Stimulated activated CD4-positive, alpha-beta T cell treated with anti-CD3 and anti-CD28 coated beads, Interleukin-2, amount 100 ng/mL, for 4 hours (primary cell): ENCODE data around the gene GSTA1.
"Not testable (repeated sequence)": the region's sequence is repeated elsewhere in the genome, so short reads cannot be mapped to it uniquely, and the experiment has no call there.

Source experiments
- DNase-seq: peaks from one replicate; pipeline ENCODE4 v3.0.0-alpha.2; 2020; ENCODE audit warnings: low read depth

GSTA1 gene

GRCh38 chr6:52803668-52804255 lies at the start of gene GSTA1:
GSTA1 (minus strand) TSS chr6:52803816; CDS start chr6:52799267, 4,549 bp downstream.
- DNase-seq, result not testable (repeated sequence)

GRCh38 chr6:52849137-52849536 lies 45.5 kb upstream of the GSTA1 start:
- no peak for DNase-seq

- DNase-seq, result no peak
These were observed 42.4 kb upstream of the GSTA1 start for GRCh38 chr6:52846002-52846401.

GRCh38 chr6:52843605-52844004 lies 40.0 kb upstream of the GSTA1 start:
- DNase-seq, result no peak

GRCh38 chr6:52840763-52841585 lies 37.4 kb upstream of the GSTA1 start, which contains the start of gene GSTA5:
GSTA5 (minus strand) TSS chr6:52840813.
- no peak for DNase-seq

GRCh38 chr6:52839124-52840055 lies 35.8 kb upstream of the GSTA1 start:
- DNase-seq, result peak; percentile 22

GRCh38 chr6:52834481-52834880 lies 30.9 kb upstream of the GSTA1 start:
- DNase-seq, result no peak

- DNase-seq, result not testable (repeated sequence)
These were observed 27.3 kb upstream of the GSTA1 start for GRCh38 chr6:52830869-52831268.

- no peak for DNase-seq
These were observed 25.6 kb upstream of the GSTA1 start for GRCh38 chr6:52829046-52829817.

- not testable (repeated sequence) for DNase-seq
These were observed 25.0 kb upstream of the GSTA1 start for GRCh38 chr6:52828621-52829020.

- DNase-seq, result not testable (repeated sequence)
These were observed 23.6 kb upstream of the GSTA1 start for GRCh38 chr6:52827073-52827783.

GRCh38 chr6:52826513-52826912 lies 22.9 kb upstream of the GSTA1 start:
- no peak for DNase-seq

GRCh38 chr6:52825900-52826459 lies 22.4 kb upstream of the GSTA1 start:
- not testable (repeated sequence) for DNase-seq

GRCh38 chr6:52825270-52825793 lies 21.7 kb upstream of the GSTA1 start:
- not testable (repeated sequence) for DNase-seq

GRCh38 chr6:52821842-52822241 lies 18.2 kb upstream of the GSTA1 start:
- no peak for DNase-seq

GRCh38 chr6:52820198-52820597 lies 16.6 kb upstream of the GSTA1 start:
- DNase-seq, result no peak

GRCh38 chr6:52815167-52816092 lies 11.8 kb upstream of the GSTA1 start:
- DNase-seq, result no peak

- not testable (repeated sequence) for DNase-seq
These were observed 10.9 kb upstream of the GSTA1 start for GRCh38 chr6:52814545-52814944.

GRCh38 chr6:52809777-52810176 lies 6.2 kb upstream of the GSTA1 start:
- DNase-seq, result not testable (repeated sequence)
